HL-60/S4 treated with phorbol 12-myristate 13-acetate at 8.2 ng/mL for 4 days and 3 days (cell line): ENCODE measurements around the gene FBXO28.
"Not testable (repeated sequence)": the region's sequence is repeated elsewhere in the genome, so short reads cannot be mapped to it uniquely, and the experiment has no call there.

Experiments used
- in situ Hi-C: fragments of 300-500 bp; cut with MboI; formaldehyde crosslinking; loops from 2 replicates; pipeline ENCODE4 v1.15.0; 2022; ENCODE audit warnings: low sequenced_read_pairs

The FBXO28 gene

GRCh38 chr1:224113918-224114786 lies at the start of gene FBXO28:
FBXO28 (plus strand) TSS chr1:224114111; CDS start chr1:224114130, 19 bp downstream.
- in situ Hi-C loops, result no loop called here

GRCh38 chr1:224064150-224064549 lies 49.8 kb upstream of the FBXO28 start:
- in situ Hi-C loops, result no loop called here

GRCh38 chr1:224065455-224065854 lies 48.5 kb upstream of the FBXO28 start:
- in situ Hi-C loops, result no loop called here

GRCh38 chr1:224067207-224067606 lies 46.7 kb upstream of the FBXO28 start:
- in situ Hi-C loops, result no loop called here

DNA sequence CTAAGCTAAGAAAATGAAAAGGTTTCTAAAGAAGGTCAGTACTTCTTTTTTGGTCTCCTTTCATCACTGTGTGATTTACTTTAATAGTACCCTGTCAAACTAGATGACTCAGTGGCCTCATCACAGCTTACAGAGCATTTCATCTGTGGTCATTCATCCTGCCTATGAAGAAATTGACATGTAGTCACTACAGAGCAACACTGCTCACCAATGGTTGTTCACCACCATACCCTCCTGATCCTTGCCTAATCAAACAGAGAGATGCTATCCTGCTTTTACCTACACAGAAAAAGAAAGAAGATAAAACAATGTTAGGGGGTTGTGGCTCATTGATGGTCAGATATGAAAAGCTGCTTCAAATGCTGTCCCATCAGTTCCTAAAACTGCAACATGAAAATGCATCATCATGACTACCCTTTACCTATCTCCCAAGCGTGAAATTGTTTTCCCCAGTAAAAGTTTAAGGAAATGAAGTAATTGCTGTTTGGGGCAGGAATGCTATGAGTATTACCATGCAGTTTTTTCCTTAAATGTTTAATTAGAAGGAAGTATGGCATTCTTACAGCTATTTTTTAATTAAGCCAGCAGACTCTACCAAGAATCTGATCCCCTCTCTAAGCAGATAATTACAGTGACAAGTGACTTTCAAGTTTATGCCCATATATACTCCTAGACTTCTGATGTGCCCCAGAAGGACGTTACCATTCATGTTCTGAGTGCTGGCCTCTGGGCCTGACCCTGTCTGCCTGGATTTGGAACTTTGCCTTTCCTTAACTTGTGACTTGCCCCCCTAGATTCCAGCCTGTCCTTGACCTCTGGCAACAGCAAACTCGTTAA lies 46.1 kb upstream of the FBXO28 start:
- in situ Hi-C loops, result no loop called here

- in situ Hi-C loops, result no loop called here
Observed at GRCh38 chr1:224068458-224069072, 45.3 kb upstream of the FBXO28 start.

DNA sequence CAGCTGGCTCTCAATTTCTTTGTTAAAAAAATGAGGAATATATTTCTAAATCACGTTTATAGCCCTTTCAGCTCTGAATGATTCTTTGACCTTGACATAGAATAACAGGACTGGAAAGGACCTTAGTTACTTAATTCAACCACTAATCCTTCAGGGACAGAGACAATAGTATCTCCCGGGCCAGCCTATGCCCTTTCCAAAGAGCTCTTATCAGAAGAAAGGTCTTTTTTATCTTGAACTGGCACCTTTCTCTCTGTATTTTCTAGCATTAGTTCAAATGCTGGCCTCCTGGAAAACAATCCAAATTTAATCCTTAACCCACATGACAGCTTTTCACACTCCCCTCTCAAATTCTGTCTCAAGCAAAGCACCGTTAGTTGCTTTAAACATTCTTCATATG lies 44.8 kb upstream of the FBXO28 start:
- in situ Hi-C loops, result no loop called here

GRCh38 chr1:224070521-224070920 lies 43.4 kb upstream of the FBXO28 start:
- in situ Hi-C loops, result no loop called here

GRCh38 chr1:224076407-224076806 lies 37.5 kb upstream of the FBXO28 start:
- in situ Hi-C loops, result no loop called here

- in situ Hi-C loops, result not testable (repeated sequence)
Observed at GRCh38 chr1:224079644-224080043, 34.3 kb upstream of the FBXO28 start.

GRCh38 chr1:224080115-224080774 lies 33.7 kb upstream of the FBXO28 start:
- in situ Hi-C loops, result no loop called here

DNA sequence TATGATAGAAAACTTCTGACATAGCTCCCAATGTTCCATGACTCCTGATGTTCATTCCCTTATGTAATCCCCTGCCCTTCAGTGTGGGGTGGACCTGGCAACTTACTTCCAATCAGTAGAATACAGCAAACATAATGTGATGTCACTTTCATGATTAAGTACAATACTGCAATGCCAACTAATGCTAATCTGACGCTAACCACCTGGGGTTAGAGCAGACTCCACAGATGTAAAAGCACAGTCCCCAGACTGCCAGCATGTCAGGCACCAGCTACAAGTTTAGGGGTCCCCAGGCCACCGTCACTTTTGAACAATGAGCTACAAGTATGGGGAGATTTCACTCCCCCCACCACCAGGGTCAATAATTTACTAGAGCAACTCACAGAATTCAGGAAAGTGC lies 32.3 kb upstream of the FBXO28 start:
- in situ Hi-C loops, result no loop called here

DNA sequence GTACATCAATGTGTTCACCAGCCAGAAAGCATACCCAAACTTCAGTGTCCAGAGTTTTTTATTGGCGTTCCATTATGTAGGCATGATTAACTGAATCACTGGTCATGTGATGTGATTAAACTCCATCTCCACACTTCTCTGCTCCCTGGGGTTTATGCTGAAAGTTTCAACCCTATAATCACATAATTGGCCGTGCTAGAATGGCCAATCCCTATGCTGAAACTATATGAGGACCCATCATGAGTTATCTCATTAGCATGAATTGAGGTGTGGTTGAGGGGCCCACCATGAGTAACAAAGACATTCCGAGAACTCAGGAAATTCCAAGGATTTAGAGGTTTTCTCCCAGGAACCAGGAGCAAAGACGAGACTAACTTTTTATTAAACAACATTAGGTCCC lies 31.8 kb upstream of the FBXO28 start:
- in situ Hi-C loops, result no loop called here

- in situ Hi-C loops, result no loop called here
Observed at GRCh38 chr1:224084867-224085266, 29.0 kb upstream of the FBXO28 start.

- in situ Hi-C loops, result no loop called here
Observed at GRCh38 chr1:224085421-224086108, 28.3 kb upstream of the FBXO28 start.

DNA sequence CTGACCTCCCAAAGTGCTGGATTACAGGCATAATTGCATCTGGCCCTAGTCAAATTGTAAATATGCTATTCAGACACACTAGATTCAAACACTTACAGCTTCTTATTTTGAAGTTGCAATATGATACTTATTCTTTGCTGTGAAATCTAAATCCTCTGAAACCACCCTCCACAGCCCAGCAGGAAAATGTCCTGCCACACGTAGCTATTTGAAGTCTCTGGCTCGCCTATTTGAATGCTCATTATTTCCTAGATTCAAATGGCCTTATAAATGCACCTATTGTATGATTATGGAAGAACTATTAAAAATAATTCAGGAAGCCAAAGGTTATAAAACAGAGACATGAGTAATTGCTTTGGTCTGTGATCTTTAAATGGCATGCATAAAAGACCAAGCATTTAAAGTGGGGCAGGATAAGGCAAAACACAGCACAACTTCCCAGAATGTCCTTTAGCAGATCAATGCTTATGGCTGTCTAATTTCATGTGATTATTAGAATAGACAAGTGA lies 26.6 kb upstream of the FBXO28 start:
- in situ Hi-C loops, result no loop called here

DNA sequence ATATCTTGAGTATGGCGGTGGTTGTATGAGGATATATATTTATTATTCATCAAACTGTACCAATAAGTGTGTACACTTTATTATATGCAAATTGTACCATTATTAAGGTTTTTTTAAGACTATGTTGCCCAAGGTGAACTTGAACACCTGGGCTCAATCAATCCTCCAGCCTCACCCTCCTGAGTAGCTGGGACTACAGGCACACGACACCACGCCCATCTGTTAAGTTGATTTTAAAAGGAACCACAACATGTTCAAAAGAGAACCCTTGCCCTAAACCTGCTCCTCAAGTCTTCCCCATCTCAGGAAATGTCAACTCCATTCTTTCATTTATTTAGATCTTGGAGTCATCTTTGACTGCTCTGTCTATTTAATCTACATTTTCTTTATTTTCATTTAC lies 24.3 kb upstream of the FBXO28 start:
- in situ Hi-C loops, result no loop called here

GRCh38 chr1:224090116-224090515 lies 23.8 kb upstream of the FBXO28 start:
- in situ Hi-C loops, result no loop called here

GRCh38 chr1:224092111-224092510 lies 21.8 kb upstream of the FBXO28 start:
- in situ Hi-C loops, result no loop called here

- in situ Hi-C loops, result no loop called here
Observed at GRCh38 chr1:224092601-224093000, 21.3 kb upstream of the FBXO28 start.
